Type B pancreatic cell (in vitro differentiated cells): ENCODE results near the gene ADGRV1. TPM values are rescaled to one million over a fixed set of nuclear protein-coding genes. Genes with fewer than 3 reads are reported as not detected.
"Not testable (repeated sequence)": the region's sequence is repeated elsewhere in the genome, so short reads cannot be mapped to it uniquely, and the experiment has no call there.

Experiments used
- DNase-seq: peaks from one replicate; pipeline ENCODE4 v3.0.0; 2021; ENCODE audit warnings: mixed read lengths; ENCODE audit not compliant: unreplicated experiment; ENCODE audit errors: extremely low spot score
- H3K27ac Mint-ChIP-seq: 2 replicates; pipeline ENCODE4 v1.8.0; 2021; ENCODE audit warnings: mild to moderate bottlenecking, mixed read lengths
- H3K27me3 Mint-ChIP-seq: 2 replicates; pipeline ENCODE4 v1.8.0; 2021; ENCODE audit warnings: mixed read lengths
- H3K36me3 Mint-ChIP-seq: 2 replicates; pipeline ENCODE4 v1.8.0; 2021; ENCODE audit warnings: mixed read lengths
- H3K4me1 Mint-ChIP-seq: one replicate; pipeline ENCODE4 v1.8.0; 2021; ENCODE audit warnings: mixed read lengths; ENCODE audit not compliant: unreplicated experiment
- H3K4me3 Mint-ChIP-seq: 2 replicates; pipeline ENCODE4 v1.8.0; 2021; ENCODE audit warnings: mild to moderate bottlenecking, mixed read lengths
- H3K9me3 Mint-ChIP-seq: 2 replicates; pipeline ENCODE4 v1.8.0; 2021; ENCODE audit warnings: mixed read lengths
- CTCF ChIP-seq: fragments of 200-600 bp; sonication (generic); conservative IDR thresholded peaks from 2 replicates; pipeline ENCODE4 v1.5.0; 2021; ENCODE audit warnings: antibody characterized with exemption, mild to moderate bottlenecking
- total RNA-seq: library from RNA; stranded (reverse); gene quantifications from 2 replicates; pipeline ENCODE4 v1.2.1, GENCODE V29; 2021; ENCODE audit warnings: low replicate concordance

The ADGRV1 gene
- total RNA-seq, 1 donor from 2014 or later: 29.5 TPM

DNA sequence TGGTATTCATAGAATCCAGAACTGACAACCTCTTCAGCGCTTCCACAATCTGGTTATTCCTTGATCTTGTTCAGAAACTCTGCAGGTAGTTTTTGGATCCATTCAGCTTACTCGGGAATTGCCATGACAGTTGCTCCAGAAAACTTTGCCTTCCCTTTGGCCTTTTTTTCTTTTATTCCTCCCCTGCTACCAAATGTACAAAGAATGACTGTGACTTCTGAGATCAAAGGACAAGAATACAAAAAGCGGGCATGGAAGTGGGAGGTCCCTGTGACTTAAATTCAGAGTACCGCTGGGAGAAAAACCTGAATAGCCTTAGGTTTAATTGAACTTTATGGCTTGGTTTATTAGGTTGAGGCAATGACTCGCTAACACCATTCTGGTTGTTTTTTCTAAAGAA, 59.5 kb downstream of the ADGRV1 start:
- Mint-ChIP-seq H3K27me3 (no peaks in the 10 kb centered on the region), H3K9me3 (no peaks in the 10 kb centered on the region), H3K36me3 (no peaks in the 10 kb centered on the region), H3K4me1 (no peaks in the 10 kb centered on the region), H3K4me3 (no peak overlapping the region), H3K27ac (no peak overlapping the region)
- no peak for TF ChIP-seq CTCF
- DNase-seq: no peak

GRCh38 chr5:90619762-90620161, 61.2 kb downstream of the ADGRV1 start:
- not testable (repeated sequence) for DNase-seq, H3K27me3 Mint-ChIP-seq

DNA sequence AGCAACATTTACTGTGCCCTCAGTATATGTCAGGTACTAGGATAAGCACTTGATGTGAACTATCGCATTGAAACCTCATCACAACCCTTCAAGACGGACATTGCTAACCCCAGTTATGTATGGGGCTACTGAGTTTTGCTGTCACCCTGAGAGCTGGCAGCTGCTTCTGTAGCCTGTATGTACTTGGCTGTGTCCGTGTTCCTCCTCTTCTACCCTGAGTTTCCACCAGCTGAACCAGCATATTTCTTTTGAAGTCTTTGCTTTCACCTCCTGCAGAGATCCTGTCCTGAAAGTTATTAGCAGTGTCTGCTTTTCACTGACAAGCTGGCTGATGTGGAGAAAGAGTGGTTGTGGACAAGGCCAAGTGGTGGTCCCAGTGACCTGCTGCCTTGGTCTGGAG, 63.3 kb downstream of the ADGRV1 start:
- Mint-ChIP-seq H3K4me1 (no peaks in the 10 kb centered on the region), H3K9me3 (no peaks in the 10 kb centered on the region), H3K4me3 (no peak overlapping the region), H3K27ac (no peak overlapping the region), H3K36me3 (no peaks in the 10 kb centered on the region), H3K27me3 (no peaks in the 10 kb centered on the region)
- TF ChIP-seq CTCF: no peak
- no peak for DNase-seq

More at GRCh38 chr5:90619762-90620161, 61.2 kb downstream of the ADGRV1 start:
- not testable (repeated sequence) for H3K36me3 Mint-ChIP-seq, H3K4me1 Mint-ChIP-seq, H3K4me3 Mint-ChIP-seq, H3K9me3 Mint-ChIP-seq, H3K27ac Mint-ChIP-seq

DNA sequence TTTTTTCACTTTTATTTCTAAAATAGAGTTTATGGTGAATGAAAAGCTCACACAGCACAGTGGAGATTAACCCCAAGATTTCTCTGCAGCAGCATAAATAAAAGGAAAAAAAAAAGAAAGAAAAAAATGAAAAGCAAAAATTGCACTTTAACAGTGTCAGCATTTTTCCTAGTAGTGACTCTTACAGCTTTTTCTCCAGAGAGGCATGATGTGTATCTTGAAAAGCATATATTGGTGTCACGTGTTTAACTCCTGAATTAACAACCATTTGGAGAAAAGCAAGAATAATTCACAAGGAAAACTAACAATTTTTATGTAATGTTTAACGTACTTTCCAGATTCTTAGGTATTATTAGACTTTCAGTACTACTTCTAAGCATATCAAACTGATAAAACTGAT, 67.9 kb downstream of the ADGRV1 start:
- no peak for TF ChIP-seq CTCF
- Mint-ChIP-seq H3K36me3 (peaks cover 3% of the 10 kb centered on the region), H3K27ac (no peak overlapping the region), H3K9me3 (no peaks in the 10 kb centered on the region), H3K27me3 (no peaks in the 10 kb centered on the region), H3K4me1 (no peaks in the 10 kb centered on the region), H3K4me3 (no peak overlapping the region)
- DNase-seq: no peak

DNA sequence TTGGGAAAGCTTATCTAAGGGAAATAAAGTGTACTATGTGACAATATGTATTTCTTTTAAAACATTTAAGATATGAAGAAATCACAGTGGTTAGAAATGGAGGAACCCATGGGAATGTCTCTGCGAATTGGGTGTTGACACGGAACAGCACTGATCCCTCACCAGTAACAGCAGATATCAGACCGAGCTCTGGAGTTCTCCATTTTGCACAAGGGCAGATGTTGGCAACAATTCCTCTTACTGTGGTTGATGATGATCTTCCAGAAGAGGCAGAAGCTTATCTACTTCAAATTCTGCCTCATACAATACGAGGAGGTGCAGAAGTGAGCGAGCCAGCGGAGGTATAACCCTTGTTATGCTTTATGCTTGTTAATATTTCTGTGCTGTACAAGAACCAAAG, 69.9 kb downstream of the ADGRV1 start:
- no peak overlapping the region for H3K27ac Mint-ChIP-seq
- H3K27me3 Mint-ChIP-seq: no peaks in the 10 kb centered on the region
- TF ChIP-seq CTCF: no peak
- no peaks in the 10 kb centered on the region for H3K9me3 Mint-ChIP-seq
- no peak for DNase-seq
- peaks cover 3% of the 10 kb centered on the region for H3K36me3 Mint-ChIP-seq
- H3K4me3 Mint-ChIP-seq: no peak overlapping the region
- no peaks in the 10 kb centered on the region for H3K4me1 Mint-ChIP-seq

- no peaks in the 10 kb centered on the region for H3K27me3 Mint-ChIP-seq
- H3K36me3 Mint-ChIP-seq: no peaks in the 10 kb centered on the region
- no peak for DNase-seq
- TF ChIP-seq CTCF: no peak
- H3K4me3 Mint-ChIP-seq: no peak overlapping the region
- no peaks in the 10 kb centered on the region for H3K4me1 Mint-ChIP-seq
- H3K9me3 Mint-ChIP-seq: no peaks in the 10 kb centered on the region
- no peak overlapping the region for H3K27ac Mint-ChIP-seq
These were observed 74.2 kb downstream of the ADGRV1 start for GRCh38 chr5:90632791-90633190.
